ACHN (cell line): ENCODE results near the gene HLA-DQA1.
"Not testable (repeated sequence)": the region's sequence is repeated elsewhere in the genome, so short reads cannot be mapped to it uniquely, and the experiment has no call there.

Source experiments
- DNase-seq: peaks from one replicate; pipeline ENCODE4 v3.0.0-alpha.2; 2015
- in situ Hi-C: cut with HindIII; loops from 2 replicates; pipeline ENCODE4 v1.10.0; 2017; ENCODE audit warnings: low sequenced_read_pairs, low pct_ligation_motif_present, low pct_unique_long_range_greater_than_20kb

The HLA-DQA1 gene

GRCh38 chr6:32615885-32616532 lies 21.2 kb upstream of the HLA-DQA1 start:
- in situ Hi-C loops, result no loop called here
- no peak for DNase-seq

GRCh38 chr6:32617751-32618150 lies 19.5 kb upstream of the HLA-DQA1 start:
- in situ Hi-C loops, result no loop called here

DNA sequence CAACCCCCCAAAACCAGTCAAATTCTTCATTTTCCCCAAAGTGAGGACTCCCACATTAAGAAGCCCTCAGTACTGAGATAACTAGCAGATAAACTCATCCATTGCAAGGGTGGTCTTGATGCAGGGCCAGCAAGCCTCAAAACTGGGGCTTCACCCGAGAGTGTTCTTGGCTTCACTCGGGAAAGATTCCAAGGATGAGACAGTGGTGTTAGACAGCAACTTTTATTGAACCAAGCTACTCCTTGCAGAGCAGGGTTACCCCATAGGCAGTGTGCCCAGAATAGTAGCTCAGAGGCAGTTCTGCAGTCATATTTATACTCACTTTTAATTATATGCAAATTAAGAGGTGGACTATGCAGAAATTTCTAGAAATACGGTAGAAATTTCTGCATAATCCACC lies 15.8 kb upstream of the HLA-DQA1 start:
- no peak for DNase-seq
- in situ Hi-C loops, result no loop called here

More at GRCh38 chr6:32617751-32618150, 19.5 kb upstream of the HLA-DQA1 start:
- DNase-seq, result no peak

GRCh38 chr6:32622545-32623401 lies 14.4 kb upstream of the HLA-DQA1 start:
- DNase-seq, result peak; percentile 71
- in situ Hi-C loops, result no loop called here

DNA sequence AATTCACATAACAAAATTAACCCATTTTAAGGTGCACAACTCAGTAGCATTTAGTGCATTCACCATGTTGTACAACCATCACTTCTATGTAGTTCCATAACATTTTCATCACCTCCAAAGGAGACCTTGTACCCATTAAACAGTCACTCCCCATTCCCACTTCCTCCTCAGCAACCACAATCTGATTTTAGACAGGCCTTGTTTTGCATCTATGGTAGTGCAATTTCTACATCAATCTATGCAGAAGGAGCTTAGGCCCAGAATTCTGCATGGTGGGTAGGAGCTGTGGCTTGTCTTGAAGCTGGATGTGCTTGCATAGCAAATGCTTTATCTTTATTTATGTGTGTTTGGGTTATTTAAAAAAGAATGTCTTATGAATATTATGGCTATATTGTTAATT lies 13.5 kb upstream of the HLA-DQA1 start:
- in situ Hi-C loops, result no loop called here
- DNase-seq, result no peak

GRCh38 chr6:32624565-32624964 lies 12.6 kb upstream of the HLA-DQA1 start:
- in situ Hi-C loops, result no loop called here

DNA sequence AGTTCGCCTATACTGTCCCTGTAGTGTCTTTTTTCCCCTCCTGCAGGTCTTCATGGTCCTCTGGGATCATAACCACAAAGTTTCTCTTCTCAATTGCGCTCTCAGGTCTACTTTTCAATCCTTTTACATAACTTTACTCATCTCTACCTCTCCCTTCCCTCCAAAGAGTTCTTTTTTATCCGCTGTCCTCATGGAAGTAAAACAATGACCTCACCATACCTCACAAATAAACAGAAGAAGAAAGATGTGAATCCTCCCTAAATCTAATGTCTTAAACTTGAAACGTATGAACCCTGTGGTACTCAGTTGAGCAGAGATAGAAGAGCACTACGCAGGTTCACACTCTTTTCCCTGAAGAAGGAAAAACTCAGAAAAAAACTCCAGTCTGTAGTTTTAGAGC lies 12.1 kb upstream of the HLA-DQA1 start:
- DNase-seq, result no peak
- in situ Hi-C loops, result no loop called here

More at GRCh38 chr6:32624565-32624964, 12.6 kb upstream of the HLA-DQA1 start:
- DNase-seq, result no peak

DNA sequence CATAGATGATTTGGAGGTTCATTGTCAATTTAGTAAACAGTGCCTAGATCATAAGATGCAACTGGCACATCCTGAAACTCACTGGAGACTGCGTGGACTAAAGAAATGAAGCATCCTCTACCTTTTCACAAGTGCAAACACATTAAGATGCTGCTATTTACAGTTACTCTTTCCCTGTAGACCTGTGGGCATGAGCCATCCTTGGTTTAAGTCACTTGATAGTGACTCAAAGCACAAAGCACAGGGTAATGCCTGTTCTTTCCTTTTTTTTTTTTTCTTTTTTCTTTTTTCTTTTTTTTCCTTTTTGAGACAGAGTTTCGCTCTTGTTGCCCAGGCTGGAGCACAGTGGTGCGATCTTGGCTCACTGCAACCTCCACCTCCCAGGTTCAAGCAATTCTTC lies 10.0 kb upstream of the HLA-DQA1 start:
- in situ Hi-C loops, result no loop called here
- DNase-seq, result no peak

DNA sequence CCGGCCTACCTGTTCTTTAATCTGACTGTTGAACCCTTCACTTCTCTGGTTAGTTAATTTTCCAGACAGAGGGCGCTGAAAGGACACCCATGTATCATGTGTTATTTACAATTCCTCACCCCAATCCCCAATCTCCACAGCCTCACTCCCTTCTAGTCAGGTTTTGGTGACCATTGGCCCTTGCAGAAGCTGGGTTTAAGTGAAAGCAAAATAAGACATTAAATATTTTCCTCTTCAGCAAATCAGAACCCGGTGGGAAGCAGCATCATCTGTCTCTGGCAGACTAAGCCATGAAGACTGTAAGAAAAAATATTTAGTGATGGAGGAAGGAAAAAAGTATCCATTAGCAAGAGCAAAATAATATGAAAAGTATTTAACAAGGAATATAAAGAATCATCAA lies 9.4 kb upstream of the HLA-DQA1 start:
- DNase-seq, result peak; percentile 35
- in situ Hi-C loops, result no loop called here

- DNase-seq, in situ Hi-C loops: not testable (repeated sequence)
These were observed 7.4 kb upstream of the HLA-DQA1 start for GRCh38 chr6:32629793-32630192.

GRCh38 chr6:32635526-32636123 lies 1.6 kb upstream of the HLA-DQA1 start:
- in situ Hi-C loops, result no loop called here
- DNase-seq, result no peak

DNA sequence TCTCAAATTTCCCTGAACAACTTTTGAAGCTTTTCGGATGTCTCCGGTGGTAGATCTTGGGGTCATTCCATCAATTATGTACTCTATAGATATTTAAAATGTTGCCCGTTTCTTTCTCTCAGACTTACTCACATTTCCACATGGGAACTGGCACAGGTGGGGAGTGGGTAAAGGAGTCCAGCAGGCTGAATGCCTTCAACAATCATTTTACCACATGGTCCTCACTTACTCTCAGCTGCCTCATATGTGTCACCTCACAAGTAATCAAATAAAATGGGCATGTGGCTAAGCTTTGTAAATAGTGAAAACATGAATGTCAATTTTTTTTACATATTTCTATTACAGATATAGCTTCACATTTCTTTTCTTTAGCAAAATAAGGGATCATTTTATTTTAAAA lies 677 bp downstream of the HLA-DQA1 start:
- in situ Hi-C loops, result no loop called here
- no peak for DNase-seq

GRCh38 chr6:32638532-32639219 lies 1.5 kb downstream of the HLA-DQA1 start:
- in situ Hi-C loops, result no loop called here
- no peak for DNase-seq

DNA sequence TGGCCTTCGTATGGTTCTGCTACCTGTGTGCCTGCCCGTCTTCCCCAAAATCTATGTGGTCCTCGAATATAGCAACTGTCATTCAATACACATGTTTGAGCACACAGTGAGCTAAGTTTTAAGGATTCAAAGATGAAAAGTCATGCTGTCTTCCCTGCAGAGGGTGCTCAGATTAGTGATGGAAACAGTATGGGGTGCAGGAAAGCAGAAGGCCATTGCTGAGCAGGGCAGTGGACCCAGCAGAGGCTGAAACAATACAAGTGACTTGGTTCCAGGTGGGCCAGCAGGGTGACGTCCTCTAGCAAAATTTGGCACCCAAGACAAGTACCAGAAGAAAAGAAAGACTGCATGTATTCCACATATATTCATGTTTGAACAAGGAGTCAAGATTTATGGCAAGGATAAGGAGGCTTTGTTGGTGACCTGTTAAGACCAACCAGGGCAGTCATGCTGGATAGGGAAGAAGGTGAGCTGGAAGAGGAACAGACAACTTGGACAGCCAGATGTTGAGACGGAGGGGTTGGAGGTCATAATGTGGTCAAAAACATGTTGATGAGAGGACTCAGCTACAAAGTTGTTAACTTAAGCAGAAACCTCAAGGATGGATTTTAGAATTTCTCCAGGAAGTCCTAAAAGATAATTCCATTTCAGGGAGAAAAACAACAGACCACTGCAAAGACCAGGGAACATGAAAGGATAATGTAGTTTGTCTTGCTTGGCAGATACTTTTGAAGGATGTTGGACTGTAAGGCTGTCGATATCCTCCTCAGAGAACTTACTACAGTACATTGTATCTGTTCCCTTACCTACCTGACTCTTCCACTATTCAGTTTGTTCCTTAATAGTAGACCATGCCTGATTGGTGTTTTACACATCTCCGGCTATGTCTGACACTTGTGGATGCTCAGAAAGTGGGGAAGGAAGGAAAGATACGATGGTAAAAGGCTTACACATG lies 2.5 kb downstream of the HLA-DQA1 start:
- DNase-seq, result no peak
- in situ Hi-C loops, result no loop called here

GRCh38 chr6:32641122-32641521 lies 3.9 kb downstream of the HLA-DQA1 start:
- no peak for DNase-seq
- in situ Hi-C loops, result no loop called here

- in situ Hi-C loops, DNase-seq: not testable (repeated sequence)
These were observed 4.8 kb downstream of the HLA-DQA1 start for GRCh38 chr6:32641785-32642719.

- in situ Hi-C loops, result no loop called here
- no peak for DNase-seq
These were observed 5.5 kb downstream of the HLA-DQA1 start for GRCh38 chr6:32642720-32643106.
